ENCODE data around the gene RBM33. TPM values are rescaled to one million over a fixed set of nuclear protein-coding genes. Genes with fewer than 3 reads are reported as not detected.

RBM33 gene
- total RNA-seq, 1 experiment from 2014 or later, result 19.7 TPM

DNA sequence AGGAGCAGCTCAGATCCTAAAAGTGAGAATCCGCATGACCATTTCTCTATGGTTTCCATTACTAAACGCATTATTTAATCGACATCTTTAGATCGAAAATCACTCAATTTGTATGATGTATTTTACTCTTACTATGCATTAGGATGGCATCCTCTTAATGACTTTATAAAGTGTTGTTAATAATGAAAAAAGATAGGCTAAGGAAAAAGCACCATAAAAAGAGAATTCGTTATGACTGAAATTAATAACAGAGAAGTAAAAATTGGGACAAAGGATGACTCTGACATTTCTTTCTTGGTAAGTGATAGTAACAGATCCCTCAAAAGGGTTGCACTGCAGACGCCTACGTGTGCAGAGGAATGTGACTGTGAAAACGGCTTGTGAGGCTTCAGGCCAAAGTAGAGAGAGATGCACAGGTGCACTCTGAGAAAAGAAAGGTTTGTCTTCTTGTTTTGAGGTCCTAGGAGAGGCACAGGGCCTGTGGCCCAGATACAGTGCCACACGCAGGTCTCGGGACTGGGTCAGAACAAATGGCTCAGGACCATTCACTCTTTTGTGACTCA lies 23.0 kb upstream of the RBM33 start:
- DNase-seq (ENCODE audit: low read depth), result no peak

DNA sequence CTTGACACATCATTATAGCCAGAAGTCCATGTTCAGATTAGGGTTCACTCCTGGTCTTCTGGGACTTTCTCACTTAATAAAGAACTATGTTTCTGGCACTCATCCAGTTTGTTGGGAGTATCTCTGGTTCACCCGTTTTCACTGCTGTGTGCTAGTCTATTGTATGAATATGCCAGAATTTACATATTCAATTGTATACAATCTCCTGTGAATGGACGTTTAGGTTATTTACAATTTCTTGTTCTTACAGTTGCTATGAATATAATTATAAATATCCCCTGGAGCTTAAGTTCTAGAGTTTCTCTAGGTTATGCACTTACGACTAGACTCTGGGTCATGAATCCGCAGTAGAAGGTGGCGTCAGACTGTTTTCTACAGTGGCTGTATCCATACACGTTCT lies 20.0 kb upstream of the RBM33 start:
- no peak for DNase-seq (ENCODE audit: low read depth)

DNA sequence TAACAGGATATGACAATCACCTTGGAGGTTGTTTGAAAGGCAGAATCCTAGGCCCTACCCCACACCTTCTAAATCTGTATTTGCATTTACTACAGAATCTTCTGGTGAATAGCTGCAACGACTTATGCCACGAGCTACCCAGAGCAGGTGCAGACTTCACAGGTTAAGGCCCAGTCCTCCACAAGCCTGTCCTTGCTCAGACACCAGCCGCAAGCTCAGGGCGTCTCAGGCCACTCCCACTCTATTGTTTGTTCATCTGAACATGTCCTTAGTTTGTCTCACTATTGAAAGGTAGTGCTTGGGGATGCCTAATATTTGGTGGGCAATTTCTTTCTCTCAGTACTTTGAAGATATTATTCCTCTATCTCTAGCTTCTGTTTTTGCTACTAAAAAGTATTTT lies 18.9 kb upstream of the RBM33 start:
- no peak for DNase-seq (ENCODE audit: low read depth)

DNA sequence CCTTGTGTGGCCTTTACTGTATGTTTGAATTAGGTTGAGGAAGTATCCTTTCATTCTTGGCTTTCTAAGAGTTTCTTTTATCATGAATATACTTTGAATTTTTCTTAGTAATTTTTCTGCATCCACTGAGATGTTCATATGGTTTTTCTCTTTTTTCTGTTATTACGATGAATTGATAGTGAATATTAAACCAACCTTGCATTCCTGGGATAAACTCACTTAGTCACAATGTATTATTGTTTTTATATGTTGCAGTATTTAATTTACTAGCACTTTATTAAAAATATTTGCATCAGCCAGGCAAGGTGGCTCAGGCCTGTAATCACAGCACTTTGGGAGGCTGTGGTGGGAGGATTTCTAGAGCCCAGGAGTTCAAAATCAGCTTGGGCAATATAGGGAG lies 15.3 kb upstream of the RBM33 start:
- no peak for DNase-seq (ENCODE audit: low read depth)

DNA sequence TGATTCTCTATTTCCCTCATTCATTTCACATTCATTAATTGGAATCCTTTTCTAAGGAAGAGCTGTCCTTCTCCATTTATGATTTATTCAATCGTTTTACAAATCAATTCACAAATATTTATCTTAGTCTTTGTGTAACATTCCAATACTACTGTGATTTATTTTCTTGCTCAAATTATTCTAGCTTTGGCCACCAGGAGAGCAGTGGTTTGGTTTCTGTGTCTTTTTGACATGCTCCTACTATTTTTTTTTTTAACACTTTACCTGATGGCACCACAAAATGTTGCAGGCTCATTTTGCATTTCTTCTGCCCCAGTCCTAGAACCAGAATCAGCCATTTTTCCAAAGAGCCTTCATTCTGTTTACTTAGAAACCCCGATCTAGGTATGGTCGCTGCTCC lies 13.3 kb upstream of the RBM33 start:
- no peak for DNase-seq (ENCODE audit: low read depth)

DNA sequence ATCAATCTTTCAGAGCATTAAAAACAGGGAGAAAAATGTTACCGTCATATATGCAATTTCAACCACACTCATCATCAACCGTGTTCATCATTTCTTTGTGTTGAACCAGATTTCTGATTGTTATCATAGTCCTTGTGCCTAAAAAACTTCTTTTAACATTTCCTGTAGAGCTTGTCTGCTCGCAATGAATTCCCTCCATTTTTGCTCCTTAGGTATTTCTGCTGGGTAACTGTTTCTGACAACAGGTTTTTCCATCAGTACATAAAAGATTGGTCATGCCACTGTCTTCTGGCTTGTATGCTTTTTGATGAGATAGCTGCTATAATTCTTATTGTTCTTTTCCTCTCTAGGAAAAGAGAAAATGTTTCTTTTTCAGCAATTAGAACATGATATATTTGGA lies 8.6 kb upstream of the RBM33 start:
- no peak for DNase-seq (ENCODE audit: low read depth)

DNA sequence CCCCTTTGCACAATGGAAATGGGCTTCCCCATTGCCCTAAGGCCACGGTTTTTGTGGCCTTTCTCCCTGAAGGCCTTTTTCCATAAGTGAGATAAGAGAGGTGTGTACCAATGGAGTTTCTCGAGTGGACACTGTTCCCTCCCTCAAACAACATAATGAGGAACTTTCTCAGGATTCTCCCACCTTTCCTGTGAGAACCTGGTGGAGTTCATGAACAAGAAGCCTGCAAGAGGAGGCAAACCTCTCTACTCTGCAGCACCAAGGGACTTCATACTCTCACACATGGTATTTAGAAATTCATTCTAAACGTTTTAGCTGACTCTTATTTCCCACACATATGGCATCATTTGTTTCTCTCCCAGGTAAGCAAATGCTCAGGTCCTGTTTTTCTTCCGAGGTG lies 7.3 kb upstream of the RBM33 start:
- no peak for DNase-seq (ENCODE audit: low read depth)

DNA sequence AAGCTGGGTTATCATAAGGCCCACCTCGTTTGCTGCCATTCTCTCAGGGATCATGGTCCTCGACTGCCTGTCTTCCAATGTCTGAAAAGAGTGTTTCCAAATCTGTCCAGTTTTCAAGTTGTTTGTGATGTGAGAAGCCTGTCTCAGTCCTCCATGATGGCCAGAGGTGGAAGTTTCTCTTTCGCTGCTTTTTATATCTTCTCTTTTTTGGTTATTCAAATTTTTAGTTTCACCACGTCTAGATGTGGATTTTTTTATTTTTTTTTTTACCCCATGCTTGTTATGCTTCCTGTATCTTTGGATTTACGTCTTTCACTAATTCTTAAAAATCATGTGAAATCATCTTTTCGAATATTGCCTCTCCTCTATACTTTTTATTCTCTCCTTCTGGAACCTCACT lies 6.1 kb upstream of the RBM33 start:
- DNase-seq (ENCODE audit: low read depth), result no peak

DNA sequence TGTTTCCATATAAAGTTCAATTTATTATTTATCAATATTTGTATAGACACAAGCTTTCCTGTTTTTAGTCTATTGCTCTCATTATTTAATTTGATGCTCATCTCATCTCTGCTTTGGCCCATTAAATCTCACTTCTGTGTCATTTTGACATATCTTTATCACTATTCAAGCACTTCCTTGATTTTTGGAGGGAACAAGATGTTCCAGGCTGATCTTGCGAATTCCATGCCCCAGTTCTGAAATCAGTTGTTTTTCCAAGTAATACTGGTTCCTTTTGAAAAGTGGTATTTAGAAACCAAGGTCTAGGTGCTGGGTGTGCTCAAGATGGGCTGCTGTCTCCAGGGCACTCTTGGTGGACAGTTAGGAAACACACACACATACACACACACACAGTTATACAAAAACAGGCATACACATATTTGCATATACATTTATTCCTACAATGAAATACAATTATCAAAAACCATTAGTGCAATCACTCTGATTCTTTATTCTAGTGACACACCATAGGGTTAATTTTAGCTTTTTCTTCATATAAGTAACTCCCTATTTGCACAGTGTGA lies 4.4 kb upstream of the RBM33 start:
- no peak for DNase-seq (ENCODE audit: low read depth)

DNA sequence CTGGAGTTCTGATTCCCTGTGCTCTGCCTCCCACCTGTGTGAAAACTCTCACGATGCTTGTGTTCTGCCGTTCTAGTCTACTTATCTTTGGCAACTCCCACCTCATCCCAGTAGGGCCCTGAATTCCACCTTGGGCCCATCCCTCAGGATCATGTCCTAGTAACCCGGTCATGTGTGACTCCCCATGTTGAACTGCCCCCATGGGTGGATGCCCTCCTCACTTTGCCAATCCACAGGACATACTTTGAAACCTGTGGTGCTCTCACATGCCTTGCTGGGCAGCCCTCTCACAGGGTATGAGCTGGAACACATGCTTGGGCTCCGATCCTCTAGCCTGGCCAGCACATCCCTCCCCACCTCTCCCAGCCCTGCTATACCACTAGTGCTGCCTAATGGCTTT lies 3.8 kb upstream of the RBM33 start:
- DNase-seq (ENCODE audit: low read depth), result no peak

DNA sequence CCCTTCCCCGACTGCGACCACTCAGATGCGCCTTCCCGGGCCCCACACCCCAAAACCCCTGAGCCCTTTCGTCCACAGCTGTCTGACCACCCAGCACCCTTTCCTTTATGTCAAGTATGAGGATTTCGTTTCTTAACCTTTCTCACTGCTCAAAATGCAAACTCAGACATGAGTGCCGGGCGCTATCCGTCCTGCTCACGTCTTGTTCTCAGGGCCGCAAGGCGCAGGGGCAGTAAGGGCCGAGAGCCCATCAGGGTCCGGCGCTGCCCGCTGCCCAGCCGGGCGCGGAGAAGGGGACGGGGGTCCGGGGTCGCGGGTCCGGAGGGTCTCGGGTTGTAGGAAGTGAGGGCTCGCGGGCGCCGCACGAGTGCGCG lies 670 bp upstream of the RBM33 start:
- no peak for DNase-seq (ENCODE audit: low read depth)

DNA sequence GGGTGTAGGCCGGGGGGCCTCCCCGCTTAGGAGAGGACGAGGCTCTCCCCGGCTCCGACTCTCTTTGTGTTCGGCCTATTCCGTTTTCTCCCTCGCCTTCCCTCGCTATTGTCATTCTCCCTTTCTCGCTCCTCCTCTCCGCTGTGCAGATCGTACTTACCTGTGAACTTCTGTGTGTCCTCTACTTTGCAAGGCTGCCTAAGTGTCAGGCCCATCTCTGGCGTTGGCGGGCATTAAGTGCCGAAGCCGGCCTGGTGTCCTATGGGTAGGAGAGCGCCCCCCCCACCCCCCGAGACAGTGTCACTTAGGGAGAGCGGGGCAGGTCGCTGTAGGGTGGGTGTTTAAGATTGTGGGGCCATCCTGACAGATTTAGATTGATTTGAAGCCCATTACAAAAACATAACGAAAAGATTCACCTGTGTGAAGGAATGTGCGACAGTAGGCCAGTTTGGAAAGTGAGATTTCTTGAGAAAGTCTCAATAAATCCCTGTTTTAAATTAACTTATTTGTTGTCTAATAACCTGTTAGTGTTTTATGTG lies 579 bp downstream of the RBM33 start:
- peak; percentile 11 for DNase-seq (ENCODE audit: low read depth)

DNA sequence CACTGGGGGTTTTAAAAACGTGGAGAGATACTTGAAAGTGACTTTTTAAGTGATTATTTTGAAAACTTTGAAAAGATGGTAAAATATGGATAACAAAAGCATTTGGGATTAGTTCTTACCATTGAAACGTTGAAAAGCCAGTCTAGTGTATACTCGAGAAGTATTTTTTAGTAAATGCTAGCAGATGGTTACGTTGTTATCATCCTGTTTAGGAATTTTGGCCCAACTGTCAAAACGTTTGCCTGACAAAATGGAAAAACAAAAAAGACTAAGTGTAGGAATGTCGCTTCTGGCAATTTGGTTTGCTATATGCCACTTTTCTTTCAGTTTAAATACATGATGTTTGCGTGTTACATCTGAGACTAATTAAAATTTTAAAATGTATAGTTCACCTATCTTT lies 1.2 kb downstream of the RBM33 start:
- DNase-seq (ENCODE audit: low read depth), result no peak

DNA sequence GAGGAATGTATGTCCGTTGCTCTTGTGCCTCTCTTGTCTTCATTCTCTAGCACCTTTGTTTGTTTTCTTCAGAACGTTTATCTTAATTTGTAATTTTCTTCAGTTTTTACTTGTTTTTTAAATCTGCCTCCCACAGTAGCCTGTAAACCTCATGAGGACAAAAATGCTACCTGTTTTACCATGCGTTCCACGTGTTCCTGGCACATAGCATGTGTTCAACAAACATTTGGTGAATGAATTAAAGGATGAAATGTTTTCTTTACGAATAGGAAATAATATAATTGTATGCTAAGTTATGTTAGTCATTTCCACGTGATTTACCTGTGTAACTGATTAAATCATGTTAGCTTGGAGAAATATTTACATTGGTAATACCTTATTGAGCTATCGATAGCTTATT lies 2.2 kb downstream of the RBM33 start:
- no peak for DNase-seq (ENCODE audit: low read depth)

DNA sequence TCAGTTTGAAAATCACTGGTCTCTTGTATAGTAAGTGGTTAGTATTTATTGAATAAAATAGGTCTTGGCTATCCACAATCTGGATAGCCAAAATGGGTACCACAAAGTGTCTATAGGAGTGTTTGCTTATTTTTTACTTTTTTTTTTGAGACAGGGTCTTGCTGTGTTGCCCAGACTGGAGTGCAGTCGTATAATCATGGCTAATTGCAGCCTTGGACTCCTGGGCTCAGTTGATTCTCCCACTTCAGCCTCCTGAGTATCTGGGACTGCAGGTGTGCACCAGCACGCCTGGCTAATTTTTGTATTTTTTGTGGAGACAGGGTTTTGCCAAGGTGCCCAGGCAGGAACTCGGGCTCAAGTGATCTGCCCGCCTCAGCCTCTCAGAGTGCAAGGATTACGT lies 2.8 kb downstream of the RBM33 start:
- no peak for DNase-seq (ENCODE audit: low read depth)

DNA sequence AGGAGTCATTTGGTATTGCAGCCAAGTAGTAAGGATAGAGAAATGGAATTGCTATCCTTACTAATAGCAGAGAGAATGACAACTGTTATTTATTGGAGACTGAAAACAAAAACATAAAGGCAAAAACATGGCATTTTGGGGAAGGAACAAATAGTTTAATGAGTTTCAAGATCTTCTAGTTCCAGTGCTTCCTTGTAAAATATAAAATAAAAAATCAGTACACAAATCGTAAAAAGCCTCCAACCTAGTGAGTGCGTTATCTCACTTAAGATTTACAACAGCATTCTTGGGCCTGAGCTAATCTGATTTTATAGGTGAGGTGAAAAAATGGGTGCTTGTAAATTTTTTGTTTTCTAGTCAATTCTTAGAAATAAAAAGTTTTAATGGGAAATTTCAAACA lies 3.3 kb downstream of the RBM33 start:
- DNase-seq (ENCODE audit: low read depth), result no peak

DNA sequence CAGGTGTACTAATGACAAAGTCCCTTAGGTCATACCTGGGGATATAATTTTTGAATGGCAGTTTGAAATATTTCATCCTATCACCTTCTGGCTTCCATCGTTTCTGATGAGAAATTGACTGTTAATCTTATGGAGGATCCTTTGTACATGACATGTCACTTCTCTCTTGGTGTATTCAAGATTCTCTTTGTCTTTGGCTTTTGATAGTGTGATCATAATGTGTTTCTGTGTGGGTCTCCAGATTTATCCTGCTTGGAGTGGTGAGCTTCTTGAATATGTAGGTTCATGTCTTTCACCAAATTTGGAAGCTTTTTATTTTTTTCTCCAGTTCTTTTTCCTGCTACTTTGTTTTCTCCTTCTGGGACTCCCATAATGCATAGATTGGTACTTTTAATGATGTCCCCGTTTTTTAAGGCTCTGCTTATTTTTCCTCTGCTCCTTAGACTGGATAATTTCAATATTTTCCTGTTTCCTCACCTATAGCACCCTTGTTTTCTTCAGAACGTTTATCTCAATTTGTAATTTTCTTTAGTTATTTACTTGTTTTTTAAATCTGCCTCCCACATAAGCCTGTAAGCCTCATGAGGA lies 4.4 kb downstream of the RBM33 start:
- no peak for DNase-seq (ENCODE audit: low read depth)

DNA sequence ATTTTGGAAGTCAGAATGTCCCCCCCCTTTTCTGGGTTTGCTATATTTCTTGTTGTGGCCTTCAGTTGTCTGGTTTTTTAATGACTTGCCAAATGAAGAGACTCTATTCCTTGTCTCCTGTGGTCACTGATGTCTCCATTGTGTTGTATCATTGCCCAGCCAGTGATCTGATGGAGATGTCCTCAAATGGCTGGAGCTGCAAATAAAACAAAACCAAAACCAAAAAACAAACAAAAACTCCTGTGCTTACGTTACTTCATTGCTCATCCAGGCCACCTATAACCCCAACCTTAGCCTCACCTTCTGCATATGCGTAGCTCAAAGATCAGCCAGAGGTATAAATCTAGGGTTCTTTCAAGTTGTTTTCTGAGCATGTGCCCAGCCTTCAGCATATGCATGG lies 5.1 kb downstream of the RBM33 start:
- no peak for DNase-seq (ENCODE audit: low read depth)

DNA sequence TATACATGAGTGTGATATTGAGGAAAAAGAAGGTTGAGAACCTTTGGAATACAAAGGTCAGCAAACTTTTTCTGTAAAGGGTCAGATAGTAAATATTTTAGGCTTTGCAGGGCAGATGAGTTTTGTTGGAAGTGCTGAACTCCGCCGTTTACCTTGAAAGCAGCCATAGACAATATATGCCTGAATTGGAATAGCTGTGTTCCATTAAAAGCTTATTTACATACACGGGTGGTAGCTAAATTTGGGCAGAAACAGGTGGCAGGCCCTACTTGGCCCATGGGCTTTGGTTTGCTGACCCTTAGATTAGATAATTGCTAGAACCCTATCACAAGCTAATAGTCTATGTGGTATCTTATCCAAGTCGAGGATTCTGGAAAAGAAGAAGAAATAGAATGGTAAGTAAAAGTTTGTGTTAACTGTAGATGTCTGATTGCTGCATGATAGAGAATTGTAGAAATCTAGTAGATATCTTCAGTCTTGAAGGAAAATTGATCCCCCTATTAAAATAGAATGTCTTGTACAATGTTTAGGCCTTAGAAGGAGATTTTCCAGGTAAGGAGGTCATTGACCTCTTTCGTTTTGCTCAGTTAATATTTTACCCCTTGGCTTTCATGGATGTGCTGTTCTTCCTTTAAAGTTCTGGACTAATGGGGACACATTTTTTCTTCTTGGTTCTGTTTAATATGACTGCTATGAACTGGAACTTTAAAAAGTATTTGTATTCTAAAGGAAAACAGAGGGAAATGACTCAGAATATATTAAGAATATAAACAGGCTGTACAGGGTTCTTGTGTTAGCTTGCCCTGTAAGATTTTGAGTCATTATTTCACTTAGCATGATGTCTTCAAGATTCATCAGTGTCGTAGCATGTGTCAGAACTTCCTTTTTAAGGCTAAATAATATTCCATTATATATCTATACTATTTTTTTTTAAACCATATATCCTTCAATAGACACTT lies 8.0 kb downstream of the RBM33 start:
- DNase-seq (ENCODE audit: low read depth), result no peak

DNA sequence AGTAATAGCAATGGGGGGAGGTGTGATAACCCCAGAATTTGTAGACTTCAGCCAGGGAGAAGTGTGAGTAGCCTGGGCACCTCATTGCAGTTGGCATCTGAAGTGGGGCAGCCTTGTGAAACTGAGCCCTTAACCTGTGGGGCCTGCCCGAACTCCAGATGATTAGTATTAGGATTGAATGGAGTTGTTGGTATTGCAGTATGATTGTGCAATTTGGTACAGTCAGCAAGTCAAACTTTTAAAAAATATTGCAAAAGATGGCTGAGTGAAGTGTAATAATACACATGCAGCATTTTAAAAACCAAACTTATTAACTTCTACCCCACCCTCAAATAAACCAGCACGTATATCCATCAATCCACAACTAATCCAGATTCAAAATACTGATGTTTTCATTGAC lies 9.3 kb downstream of the RBM33 start:
- DNase-seq (ENCODE audit: low read depth), result no peak

DNA sequence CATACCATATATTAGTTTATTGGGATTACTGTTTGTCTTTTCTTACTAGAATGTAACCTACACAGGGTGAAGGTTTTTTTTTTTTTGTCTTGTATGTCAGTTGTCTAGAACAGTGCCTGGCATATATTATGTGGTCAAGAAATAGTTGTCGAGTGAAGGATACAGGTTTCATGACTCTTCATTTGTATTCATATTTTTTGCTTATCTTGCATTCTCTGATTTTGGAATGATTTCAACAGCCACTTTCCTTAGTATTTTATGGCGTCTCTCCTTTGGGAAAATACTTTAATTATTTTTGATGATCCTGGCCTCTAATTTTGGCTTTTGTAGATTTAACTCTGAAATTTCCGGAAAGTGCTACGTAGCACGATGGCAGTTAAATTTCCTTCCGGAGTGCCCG lies 12.4 kb downstream of the RBM33 start:
- no peak for DNase-seq (ENCODE audit: low read depth)

DNA sequence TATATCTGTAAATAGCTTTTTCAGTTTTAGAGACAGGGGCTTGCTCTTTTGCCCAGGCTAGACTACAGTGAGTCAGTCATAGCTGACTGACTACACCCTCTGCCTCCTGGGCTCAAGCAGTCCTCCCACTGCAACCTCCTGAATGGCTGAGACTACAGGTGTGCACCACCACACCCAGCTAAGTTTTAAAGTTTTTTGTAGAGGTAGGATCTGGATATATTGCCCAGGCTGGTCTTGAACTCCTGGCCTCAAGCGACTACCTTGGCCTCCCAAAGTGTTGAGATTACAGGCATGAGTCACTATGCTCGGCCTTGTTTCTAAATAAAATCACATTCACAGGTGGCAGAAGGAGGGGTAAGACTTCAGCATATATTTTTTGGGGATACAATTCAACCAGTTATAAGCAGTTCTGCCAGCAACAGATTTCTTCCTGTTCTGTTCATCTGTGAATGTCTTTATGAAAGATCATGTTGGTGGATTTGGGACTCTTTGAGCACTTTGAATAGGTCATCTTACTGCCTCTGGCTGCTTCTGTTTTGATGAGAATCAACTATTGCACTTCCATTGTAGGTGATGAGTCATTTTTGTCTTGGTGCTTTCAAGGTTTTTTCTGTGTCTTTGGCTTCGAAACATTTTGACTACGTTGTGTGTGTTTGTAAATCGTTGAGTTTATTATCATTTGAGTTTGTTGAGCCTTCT lies 15.7 kb downstream of the RBM33 start:
- DNase-seq (ENCODE audit: low read depth), result peak; percentile 12
